Ascending aorta (tissue), 2 donors: ENCODE data around the gene TEX51. TPM values are rescaled to one million over a fixed set of nuclear protein-coding genes. Genes with fewer than 3 reads are reported as not detected.
A peak's percentile ranks its signal among the peaks of the same experiment; 100 is the strongest.

ENCODE experiments used
- DNase-seq, 2 donors: peaks; one replicate each; pipeline ENCODE4 v3.0.0-alpha.2; 2019; ENCODE audit warnings: low spot score in 2 of 2
- H3K27ac ChIP-seq, 2 donors: fragments of 200-600 bp; sonication (generic); one replicate each; pipeline ENCODE4 v1.5.1; 2016 to 2017; ENCODE audit warnings: mild to moderate bottlenecking in 1 of 2
- H3K27me3 ChIP-seq: fragments of 200-600 bp; sonication (generic); one replicate; pipeline ENCODE4 v1.5.1; 2017
- H3K36me3 ChIP-seq, 2 donors: fragments of 200-600 bp; sonication (generic); one replicate each; pipeline ENCODE4 v1.5.1; 2016
- H3K4me1 ChIP-seq, 2 donors: fragments of 200-600 bp; sonication (generic); one replicate each; pipeline ENCODE4 v1.5.1; 2016 to 2017; ENCODE audit warnings: mild to moderate bottlenecking in 1 of 2
- H3K4me3 ChIP-seq, 2 donors: fragments of 200-600 bp; sonication (generic); one replicate each; pipeline ENCODE4 v1.5.1; 2016 to 2017; ENCODE audit warnings: mild to moderate bottlenecking in 1 of 2
- H3K9me3 ChIP-seq, 2 donors: fragments of 200-600 bp; sonication (generic); one replicate each; pipeline ENCODE4 v1.5.1; 2016
- CTCF ChIP-seq, 3 experiments: fragments of 200-600 bp in 2 of 3; fragments of 450-650 bp in 1 of 3; sonication (generic) in 2 of 3; IDR thresholded peaks; one replicate each; pipeline ENCODE4 v1.5.1; 2016 to 2019; ENCODE audit warnings: antibody characterized with exemption in 3 of 3, mild to moderate bottlenecking in 1 of 3, moderate library complexity in 1 of 3
- intact Hi-C: fragments of 100-400 bp; cut with DNase I; formaldehyde crosslinking; loops from one replicate; pipeline ENCODE4 v1.15.1; 2023
- total RNA-seq: library from RNA; depleted of rRNA; stranded (reverse); fragments of >200 nt; gene quantifications from one replicate; pipeline ENCODE4 v1.1.0, GENCODE V29; 2016

TEX51 gene
- total RNA-seq, 1 donor from 2014 or later = not detected

DNA sequence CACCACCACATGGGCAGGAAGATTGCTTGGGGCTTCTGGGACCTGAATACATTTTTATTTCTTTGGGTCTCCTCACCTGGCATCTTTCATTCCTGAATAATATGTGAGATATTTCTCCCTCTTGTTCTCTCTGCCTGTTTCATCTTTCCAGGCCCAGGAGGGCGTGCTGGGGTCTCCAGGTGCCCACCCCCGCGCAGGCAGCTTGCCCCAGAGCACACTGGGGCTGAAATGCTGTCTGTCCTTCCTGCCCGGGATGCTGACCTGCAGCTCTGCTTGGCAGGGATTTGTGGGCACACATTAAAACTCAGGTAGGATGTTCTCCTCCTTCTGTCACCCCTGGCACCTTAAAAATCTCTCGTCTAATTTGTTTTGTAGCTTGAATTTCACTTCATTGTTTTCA is 39.7 kb upstream of the TEX51 start:
- no peak for DNase-seq
- intact Hi-C loops = no loop called here
- H3K4me1 ChIP-seq = no peaks in the 10 kb centered on the region
- H3K9me3 ChIP-seq = no peaks in the 10 kb centered on the region
- H3K27me3 ChIP-seq = no peaks in the 10 kb centered on the region
- H3K27ac ChIP-seq = no peak overlapping the region
- H3K4me3 ChIP-seq = no peak overlapping the region
- no peak for TF ChIP-seq CTCF (IDR thresholded peaks at IDR 0.05)
- H3K36me3 ChIP-seq = no peaks in the 10 kb centered on the region

GRCh38 chr2:126859631-126860030 is 39.1 kb upstream of the TEX51 start:
- no peak overlapping the region for H3K4me3 ChIP-seq
- intact Hi-C loops = no loop called here
- no peak for DNase-seq

GRCh38 chr2:126860385-126860784 is 38.3 kb upstream of the TEX51 start:
- Histone ChIP-seq H3K27me3 (no peaks in the 10 kb centered on the region), H3K4me3 (no peak overlapping the region), H3K27ac (no peak overlapping the region), H3K36me3 (no peaks in the 10 kb centered on the region), H3K4me1 (no peaks in the 10 kb centered on the region), H3K9me3 (no peaks in the 10 kb centered on the region)
- no peak for DNase-seq
- intact Hi-C loops = no loop called here
- no peak for TF ChIP-seq CTCF (IDR thresholded peaks at IDR 0.05)

More at GRCh38 chr2:126859631-126860030, 39.1 kb upstream of the TEX51 start:
- Histone ChIP-seq H3K9me3 (no peaks in the 10 kb centered on the region), H3K36me3 (no peaks in the 10 kb centered on the region), H3K4me1 (no peaks in the 10 kb centered on the region), H3K27ac (no peak overlapping the region), H3K27me3 (no peaks in the 10 kb centered on the region)
- TF ChIP-seq CTCF (IDR thresholded peaks at IDR 0.05) = no peak

GRCh38 chr2:126862730-126863129 is 36.0 kb upstream of the TEX51 start:
- no peaks in the 10 kb centered on the region for H3K27me3 ChIP-seq
- no peak overlapping the region for H3K27ac ChIP-seq
- DNase-seq = peak in 1 of 2 donors; percentile 51
- H3K4me3 ChIP-seq = no peak overlapping the region
- no peaks in the 10 kb centered on the region for H3K9me3 ChIP-seq
- no peaks in the 10 kb centered on the region for H3K4me1 ChIP-seq
- intact Hi-C loops = no loop called here
- no peak for TF ChIP-seq CTCF (IDR thresholded peaks at IDR 0.05)
- no peaks in the 10 kb centered on the region for H3K36me3 ChIP-seq

DNA sequence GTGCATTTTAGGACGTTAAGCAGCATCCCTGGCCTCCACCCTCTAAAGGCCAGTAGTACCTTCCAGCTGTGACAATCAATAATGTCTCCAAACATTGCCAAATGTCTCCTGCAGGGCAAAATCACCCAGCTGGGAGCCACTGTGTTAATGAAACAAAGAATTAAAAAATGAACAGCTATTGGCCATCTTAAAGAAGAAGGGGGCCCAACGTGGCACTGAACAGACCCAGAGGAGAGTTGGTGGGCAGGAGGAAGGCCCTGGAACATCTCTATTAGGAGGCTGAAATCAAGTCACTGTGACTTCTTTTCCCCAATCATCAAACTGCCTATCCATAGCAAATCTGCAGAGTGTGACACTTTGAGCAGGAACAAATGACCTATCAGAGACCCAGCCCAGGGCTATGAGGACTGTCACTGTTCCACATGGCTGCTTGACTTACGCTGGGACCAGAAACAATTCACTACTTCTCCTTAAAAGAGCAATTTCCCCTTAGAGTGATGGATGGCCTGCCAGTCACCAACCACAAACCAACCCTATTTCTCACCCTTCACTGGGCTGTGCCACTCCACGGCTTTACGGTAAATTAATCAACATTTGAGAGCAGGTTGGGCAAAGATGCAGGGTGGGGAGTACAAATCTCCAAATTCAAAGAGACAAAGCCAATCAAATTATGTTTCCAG is 35.2 kb upstream of the TEX51 start:
- Histone ChIP-seq H3K27ac (no peak overlapping the region), H3K27me3 (no peaks in the 10 kb centered on the region), H3K36me3 (no peaks in the 10 kb centered on the region), H3K9me3 (no peaks in the 10 kb centered on the region), H3K4me3 (no peak overlapping the region), H3K4me1 (no peaks in the 10 kb centered on the region)
- no peak for TF ChIP-seq CTCF (IDR thresholded peaks at IDR 0.05)
- intact Hi-C loops = no loop called here
- DNase-seq = no peak

- Histone ChIP-seq H3K27ac (no peak overlapping the region), H3K9me3 (no peaks in the 10 kb centered on the region), H3K4me3 (no peak overlapping the region), H3K4me1 (no peaks in the 10 kb centered on the region), H3K36me3 (no peaks in the 10 kb centered on the region), H3K27me3 (no peaks in the 10 kb centered on the region)
- TF ChIP-seq CTCF (IDR thresholded peaks at IDR 0.05) = no peak
- intact Hi-C loops = no loop called here
- no peak for DNase-seq
These were observed 33.8 kb upstream of the TEX51 start for GRCh38 chr2:126864861-126865260.
